ENCODE measurements around the gene SLC25A22. TPM values are rescaled to one million over a fixed set of nuclear protein-coding genes. Genes with fewer than 3 reads are reported as not detected.

The SLC25A22 gene
- total RNA-seq, 2 experiments from 2014 or later, result 9.1 to 11.1 TPM

- H3K27me3 ChIP-seq (ENCODE audit: control insufficient read depth in 1 of 2, insufficient read depth in 2 of 2, low read length in 2 of 2), result peaks cover 0 to 5% of the 10 kb centered on the region in 2 experiments
- no peak for DNase-seq
- Mint-ChIP-seq H3K4me1 (ENCODE audit: low read depth) (peaks cover 17% of the 10 kb centered on the region), H3K27ac (no peak overlapping the region), H3K36me3 (ENCODE audit: low read depth) (peaks cover 22% of the 10 kb centered on the region), H3K4me3 (no peak overlapping the region), H3K27me3 (peaks cover 3% of the 10 kb centered on the region), H3K9me3 (no peaks in the 10 kb centered on the region)
- ChIA-PET CTCF (no interaction called here), POLR2A (interaction anchor here (1.5 kb wide), 1 partner anchor 18 kb away, joined by 5 read pairs; the partner anchor contains the start of gene PNPLA2)
- intact Hi-C loops (cut with DNase I, micrococcal nuclease), result no loop called here
- no peak overlapping the region for H3K4me3 ChIP-seq (ENCODE audit: low read length)
- no peak for ATAC-seq (ENCODE audit: poor library complexity)
- H3K9me3 ChIP-seq (ENCODE audit: control insufficient read depth in 1 of 2, insufficient read depth in 1 of 2, low read length in 2 of 2), result no peaks in the 10 kb centered on the region
- no peak overlapping the region for H3K27ac ChIP-seq (ENCODE audit: low read depth in 1 of 2, low read length in 2 of 2)
- no peak for TF ChIP-seq CTCF (IDR thresholded peaks at IDR 0.05)
- H3K4me1 ChIP-seq (ENCODE audit: insufficient read depth, low read length), result peaks cover 44% of the 10 kb centered on the region
- peaks cover 28% of the 10 kb centered on the region for H3K36me3 ChIP-seq (ENCODE audit: insufficient read depth, low read length)
Measured at GRCh38 chr11:837990-838307, 39.9 kb upstream of the SLC25A22 start.

GRCh38 chr11:837189-837989 is 39.3 kb upstream of the SLC25A22 start:
- Mint-ChIP-seq H3K9me3 (no peaks in the 10 kb centered on the region), H3K27me3 (peaks cover 3% of the 10 kb centered on the region), H3K27ac (no peak overlapping the region), H3K36me3 (ENCODE audit: low read depth) (peaks cover 22% of the 10 kb centered on the region), H3K4me3 (no peak overlapping the region), H3K4me1 (ENCODE audit: low read depth) (peaks cover 17% of the 10 kb centered on the region)
- ChIA-PET CTCF (no interaction called here), POLR2A (interaction anchor here (1.2 to 1.5 kb wide), 2 partner anchors 17 to 18 kb away, joined by 4 to 5 read pairs; partner anchors contain the start of gene PNPLA2)
- TF ChIP-seq CTCF (IDR thresholded peaks at IDR 0.05), result no peak
- Histone ChIP-seq H3K4me3 (ENCODE audit: low read length) (no peak overlapping the region), H3K27me3 (ENCODE audit: control insufficient read depth in 1 of 2, insufficient read depth in 2 of 2, low read length in 2 of 2) (peaks cover 0 to 5% of the 10 kb centered on the region in 2 experiments), H3K36me3 (ENCODE audit: insufficient read depth, low read length) (peaks cover 28% of the 10 kb centered on the region), H3K9me3 (ENCODE audit: control insufficient read depth in 1 of 2, insufficient read depth in 1 of 2, low read length in 2 of 2) (peaks cover 0 to 2% of the 10 kb centered on the region in 2 experiments), H3K4me1 (ENCODE audit: insufficient read depth, low read length) (peaks cover 47% of the 10 kb centered on the region), H3K27ac (ENCODE audit: low read depth in 1 of 2, low read length in 2 of 2) (no peak overlapping the region)
- no peak for ATAC-seq (ENCODE audit: poor library complexity)
- intact Hi-C loops (cut with DNase I, micrococcal nuclease), result no loop called here
- DNase-seq, result no peak

GRCh38 chr11:836700-837099 is 38.6 kb upstream of the SLC25A22 start:
- ChIA-PET POLR2A (interaction anchor here (1.2 kb wide), 1 partner anchor 17 kb away, joined by 4 read pairs; no protein-coding TSS in a partner anchor), CTCF (no interaction called here)
- peaks cover 22% of the 10 kb centered on the region for H3K36me3 Mint-ChIP-seq (ENCODE audit: low read depth)
- Histone ChIP-seq H3K27ac (ENCODE audit: low read depth in 1 of 2, low read length in 2 of 2) (no peak overlapping the region), H3K4me1 (ENCODE audit: insufficient read depth, low read length) (peaks cover 52% of the 10 kb centered on the region), H3K36me3 (ENCODE audit: insufficient read depth, low read length) (peaks cover 28% of the 10 kb centered on the region), H3K4me3 (ENCODE audit: low read length) (no peak overlapping the region), H3K9me3 (ENCODE audit: control insufficient read depth in 1 of 2, insufficient read depth in 1 of 2, low read length in 2 of 2) (peaks cover 0 to 8% of the 10 kb centered on the region in 2 experiments), H3K27me3 (ENCODE audit: control insufficient read depth in 1 of 2, insufficient read depth in 2 of 2, low read length in 2 of 2) (peaks cover 1 to 10% of the 10 kb centered on the region in 2 experiments)
- intact Hi-C loops (cut with DNase I, micrococcal nuclease), result no loop called here
- no peak for TF ChIP-seq CTCF (IDR thresholded peaks at IDR 0.05)
- H3K9me3 Mint-ChIP-seq, result no peaks in the 10 kb centered on the region
- H3K4me3 Mint-ChIP-seq, result no peak overlapping the region
- no peak overlapping the region for H3K27ac Mint-ChIP-seq
- ATAC-seq (ENCODE audit: poor library complexity) (no peak), DNase-seq (no peak)
- peaks cover 20% of the 10 kb centered on the region for H3K4me1 Mint-ChIP-seq (ENCODE audit: low read depth)
- H3K27me3 Mint-ChIP-seq, result peaks cover 10% of the 10 kb centered on the region
